ENCODE results near the gene GTF2A1.
A peak's percentile ranks its signal among the peaks of the same experiment; 100 is the strongest.
"Not testable (repeated sequence)": the region's sequence is repeated elsewhere in the genome, so short reads cannot be mapped to it uniquely, and the experiment has no call there.

Gene GTF2A1

GRCh38 chr14:81220830-81221578, at the start of gene GTF2A1:
Gene GTF2A1, minus strand, starts transcription at chr14:81220959. Its CDS starts 441 bp downstream, at chr14:81220518.
- peak; percentile 96 for DNase-seq

GRCh38 chr14:81269979-81270375, 49.2 kb upstream of the GTF2A1 start:
- no peak for DNase-seq

- peak in 1 of 2 donors; percentile 55 for DNase-seq
Observed at GRCh38 chr14:81269100-81269978, 48.6 kb upstream of the GTF2A1 start.

GRCh38 chr14:81268016-81268416, 47.3 kb upstream of the GTF2A1 start:
- DNase-seq, result no peak

- no peak for DNase-seq
Observed at GRCh38 chr14:81265636-81266169, 44.9 kb upstream of the GTF2A1 start.

- DNase-seq, result no peak
Observed at GRCh38 chr14:81264671-81265070, 43.9 kb upstream of the GTF2A1 start.

GRCh38 chr14:81263777-81264410, 43.1 kb upstream of the GTF2A1 start:
- DNase-seq, result no peak

- DNase-seq, result no peak
Observed at GRCh38 chr14:81261176-81261575, 40.4 kb upstream of the GTF2A1 start.

- DNase-seq, result no peak
Observed at GRCh38 chr14:81260732-81261131, 40.0 kb upstream of the GTF2A1 start.

- no peak for DNase-seq
Observed at GRCh38 chr14:81256289-81256960, 35.7 kb upstream of the GTF2A1 start.

GRCh38 chr14:81252278-81252677, 31.5 kb upstream of the GTF2A1 start:
- DNase-seq, result no peak

- no peak for DNase-seq
Observed at GRCh38 chr14:81247271-81247766, 26.6 kb upstream of the GTF2A1 start.

GRCh38 chr14:81246461-81247270, 25.9 kb upstream of the GTF2A1 start:
- no peak for DNase-seq

GRCh38 chr14:81245771-81246170, 25.0 kb upstream of the GTF2A1 start:
- DNase-seq, result no peak

GRCh38 chr14:81244431-81244830, 23.7 kb upstream of the GTF2A1 start:
- not testable (repeated sequence) for DNase-seq

GRCh38 chr14:81243499-81243898, 22.7 kb upstream of the GTF2A1 start:
- DNase-seq, result no peak

GRCh38 chr14:81236849-81237248, 16.1 kb upstream of the GTF2A1 start:
- DNase-seq, result not testable (repeated sequence)

GRCh38 chr14:81236138-81236537, 15.4 kb upstream of the GTF2A1 start:
- DNase-seq, result no peak

- no peak for DNase-seq
Observed at GRCh38 chr14:81235096-81235495, 14.3 kb upstream of the GTF2A1 start.

- DNase-seq, result no peak
Observed at GRCh38 chr14:81234278-81234677, 13.5 kb upstream of the GTF2A1 start.

GRCh38 chr14:81233615-81234014, 12.9 kb upstream of the GTF2A1 start:
- no peak for DNase-seq

- DNase-seq, result no peak
Observed at GRCh38 chr14:81231540-81231939, 10.8 kb upstream of the GTF2A1 start.

Measured in CD4-positive, alpha-beta T cell treated with Interferon alpha-2 for 1 hour (primary cell).